Measurements from ENCODE around the gene HOXA10.

DNA sequence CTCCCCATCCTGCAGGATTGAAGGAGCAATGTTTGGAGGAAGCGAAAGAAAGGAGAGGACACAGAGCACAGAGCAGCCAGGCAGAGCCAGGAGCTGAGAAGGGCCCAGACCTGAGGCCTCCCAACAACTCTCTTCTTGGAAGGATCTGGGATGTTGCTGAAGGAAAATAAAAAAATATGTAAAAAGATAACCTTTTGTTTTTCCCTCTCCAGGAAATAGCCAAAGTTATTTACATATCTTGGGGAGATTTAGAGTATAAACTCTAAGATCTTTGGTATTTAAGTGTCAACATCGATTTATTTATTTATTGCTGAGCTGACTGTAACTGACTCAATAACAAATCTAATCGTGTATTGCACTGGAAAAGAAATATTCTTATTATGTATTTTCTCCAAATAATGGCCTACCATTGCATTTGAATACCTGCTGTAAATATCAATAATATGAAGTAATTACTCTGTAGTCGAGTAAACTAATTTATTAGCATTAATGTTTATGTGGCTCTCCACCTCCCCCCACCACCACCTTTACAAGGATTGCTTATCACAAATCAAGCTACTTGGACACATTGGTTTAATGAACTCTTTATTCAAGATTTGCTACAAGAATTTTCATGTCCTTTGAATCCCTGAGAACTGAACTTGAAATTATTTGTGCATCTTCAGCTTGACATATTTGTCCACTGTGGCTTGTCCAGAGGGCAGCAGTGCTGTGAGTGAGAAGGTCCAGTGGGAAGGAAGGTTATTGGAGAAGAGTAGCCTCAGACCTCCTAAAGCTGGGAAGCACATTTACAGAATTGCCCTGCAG, 12.8 kb upstream of the HOXA10 start:
- TF ChIP-seq, protein P1, sequence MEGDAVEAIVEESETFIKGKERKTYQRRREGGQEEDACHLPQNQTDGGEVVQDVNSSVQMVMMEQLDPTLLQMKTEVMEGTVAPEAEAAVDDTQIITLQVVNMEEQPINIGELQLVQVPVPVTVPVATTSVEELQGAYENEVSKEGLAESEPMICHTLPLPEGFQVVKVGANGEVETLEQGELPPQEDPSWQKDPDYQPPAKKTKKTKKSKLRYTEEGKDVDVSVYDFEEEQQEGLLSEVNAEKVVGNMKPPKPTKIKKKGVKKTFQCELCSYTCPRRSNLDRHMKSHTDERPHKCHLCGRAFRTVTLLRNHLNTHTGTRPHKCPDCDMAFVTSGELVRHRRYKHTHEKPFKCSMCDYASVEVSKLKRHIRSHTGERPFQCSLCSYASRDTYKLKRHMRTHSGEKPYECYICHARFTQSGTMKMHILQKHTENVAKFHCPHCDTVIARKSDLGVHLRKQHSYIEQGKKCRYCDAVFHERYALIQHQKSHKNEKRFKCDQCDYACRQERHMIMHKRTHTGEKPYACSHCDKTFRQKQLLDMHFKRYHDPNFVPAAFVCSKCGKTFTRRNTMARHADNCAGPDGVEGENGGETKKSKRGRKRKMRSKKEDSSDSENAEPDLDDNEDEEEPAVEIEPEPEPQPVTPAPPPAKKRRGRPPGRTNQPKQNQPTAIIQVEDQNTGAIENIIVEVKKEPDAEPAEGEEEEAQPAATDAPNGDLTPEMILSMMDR (IDR thresholded peaks at IDR 0.05; ENCODE audit: low read length): no peak
- TF ChIP-seq EZH2phosphoT487 (IDR thresholded peaks at IDR 0.05; ENCODE audit: low read length) (no peak), EZH2 (optimal IDR thresholded peaks at IDR 0.05; ENCODE audit: low read depth, low read length) (no peak)

Data from MM.1S (cell line).